Bronchial epithelial cell (primary cell): ENCODE data around the gene CSNK1G3. TPM values are rescaled to one million over a fixed set of nuclear protein-coding genes. Genes with fewer than 3 reads are reported as not detected.

ENCODE experiments used
- DNase-seq: peaks from one replicate; pipeline ENCODE4 v3.0.0-alpha.2; 2010; ENCODE audit warnings: low read depth
- FAIRE-seq: peaks from 2 replicates; lab custom pipeline; 2011; peaks lifted over from hg19 to GRCh38; lab: Jason Lieb, UNC
- H3K27me3 ChIP-seq: 2 replicates; pipeline ENCODE4 v1.5.1; 2011; ENCODE audit warnings: low read length; ENCODE audit not compliant: control insufficient read depth, insufficient read depth
- H3K36me3 ChIP-seq: 2 replicates; pipeline ENCODE4 v1.5.1; 2011; ENCODE audit warnings: low read length; ENCODE audit not compliant: control insufficient read depth, insufficient read depth
- H3K4me3 ChIP-seq: 2 replicates; pipeline ENCODE4 v1.5.1; 2011; ENCODE audit warnings: mild to moderate bottlenecking, low read depth, low read length, control low read depth
- CTCF ChIP-seq: IDR thresholded peaks from 2 replicates; pipeline ENCODE4 v1.5.1; 2011; ENCODE audit warnings: mild to moderate bottlenecking, moderate library complexity, low read length, control low read depth, inconsistent platforms; ENCODE audit not compliant: insufficient read depth, severe bottlenecking
- total RNA-seq: library from RNA; depleted of rRNA; stranded (reverse); fragments of >200 nt; gene quantifications from 2 replicates; pipeline ENCODE4 v1.2.1, GENCODE V29; 2014

CSNK1G3 gene
- total RNA-seq, 1 donor from 2014 or later = 50.0 TPM

- no peaks in the 10 kb centered on the region for H3K27me3 ChIP-seq
- H3K36me3 ChIP-seq = no peaks in the 10 kb centered on the region
- no peak for TF ChIP-seq CTCF
- DNase-seq (no peak), FAIRE-seq (no peak)
- no peak overlapping the region for H3K4me3 ChIP-seq
Observed at GRCh38 chr5:123515904-123516303, 3.9 kb downstream of the CSNK1G3 start.

- TF ChIP-seq CTCF = no peak
- no peak for DNase-seq
Observed at GRCh38 chr5:123517476-123517875, 5.5 kb downstream of the CSNK1G3 start.

GRCh38 chr5:123518111-123518510, 6.1 kb downstream of the CSNK1G3 start:
- no peak for TF ChIP-seq CTCF
- FAIRE-seq (peak; percentile 73), DNase-seq (no peak)
- H3K27me3 ChIP-seq = no peaks in the 10 kb centered on the region
- H3K36me3 ChIP-seq = no peaks in the 10 kb centered on the region
- H3K4me3 ChIP-seq = no peak overlapping the region

More at GRCh38 chr5:123517476-123517875, 5.5 kb downstream of the CSNK1G3 start:
- Histone ChIP-seq H3K36me3 (no peaks in the 10 kb centered on the region), H3K4me3 (no peak overlapping the region), H3K27me3 (no peaks in the 10 kb centered on the region)
- FAIRE-seq = no peak

- TF ChIP-seq CTCF = no peak
- no peaks in the 10 kb centered on the region for H3K27me3 ChIP-seq
- no peaks in the 10 kb centered on the region for H3K36me3 ChIP-seq
- FAIRE-seq (no peak), DNase-seq (no peak)
- H3K4me3 ChIP-seq = no peak overlapping the region
Observed at GRCh38 chr5:123520677-123521247, 8.8 kb downstream of the CSNK1G3 start.

GRCh38 chr5:123524146-123524545, 12.2 kb downstream of the CSNK1G3 start:
- Histone ChIP-seq H3K4me3 (no peak overlapping the region), H3K36me3 (no peaks in the 10 kb centered on the region), H3K27me3 (no peaks in the 10 kb centered on the region)
- no peak for TF ChIP-seq CTCF
- FAIRE-seq (no peak), DNase-seq (no peak)

GRCh38 chr5:123527190-123527589, 15.2 kb downstream of the CSNK1G3 start:
- no peak for TF ChIP-seq CTCF
- FAIRE-seq = no peak
- H3K36me3 ChIP-seq = no peaks in the 10 kb centered on the region
- DNase-seq = no peak
- H3K4me3 ChIP-seq = no peak overlapping the region
- no peaks in the 10 kb centered on the region for H3K27me3 ChIP-seq
